AG09309 (cell line): ENCODE data around the gene SEMA3E.

Experiments
- DNase-seq: peaks from one replicate; pipeline ENCODE4 v3.0.0-alpha.2; 2010; ENCODE audit warnings: low read depth
- H3K4me3 ChIP-seq: 2 replicates; pipeline ENCODE4 v1.5.1; 2011; ENCODE audit warnings: mild to moderate bottlenecking, low read depth, low read length, moderate library complexity; ENCODE audit not compliant: control insufficient read depth
- TF ChIP-seq, protein P1 (sequence below): IDR thresholded peaks from 2 replicates; pipeline ENCODE4 v1.5.1; 2011; ENCODE audit warnings: mild to moderate bottlenecking, low read depth, low read length, inconsistent platforms; ENCODE audit not compliant: insufficient read depth, control insufficient read depth; ENCODE audit errors: missing control alignments

The SEMA3E gene

GRCh38 chr7:83614112-83614511 is 34.8 kb downstream of the SEMA3E start:
- TF ChIP-seq, protein P1, sequence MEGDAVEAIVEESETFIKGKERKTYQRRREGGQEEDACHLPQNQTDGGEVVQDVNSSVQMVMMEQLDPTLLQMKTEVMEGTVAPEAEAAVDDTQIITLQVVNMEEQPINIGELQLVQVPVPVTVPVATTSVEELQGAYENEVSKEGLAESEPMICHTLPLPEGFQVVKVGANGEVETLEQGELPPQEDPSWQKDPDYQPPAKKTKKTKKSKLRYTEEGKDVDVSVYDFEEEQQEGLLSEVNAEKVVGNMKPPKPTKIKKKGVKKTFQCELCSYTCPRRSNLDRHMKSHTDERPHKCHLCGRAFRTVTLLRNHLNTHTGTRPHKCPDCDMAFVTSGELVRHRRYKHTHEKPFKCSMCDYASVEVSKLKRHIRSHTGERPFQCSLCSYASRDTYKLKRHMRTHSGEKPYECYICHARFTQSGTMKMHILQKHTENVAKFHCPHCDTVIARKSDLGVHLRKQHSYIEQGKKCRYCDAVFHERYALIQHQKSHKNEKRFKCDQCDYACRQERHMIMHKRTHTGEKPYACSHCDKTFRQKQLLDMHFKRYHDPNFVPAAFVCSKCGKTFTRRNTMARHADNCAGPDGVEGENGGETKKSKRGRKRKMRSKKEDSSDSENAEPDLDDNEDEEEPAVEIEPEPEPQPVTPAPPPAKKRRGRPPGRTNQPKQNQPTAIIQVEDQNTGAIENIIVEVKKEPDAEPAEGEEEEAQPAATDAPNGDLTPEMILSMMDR = no peak
- no peak for DNase-seq

GRCh38 chr7:83613232-83613631 is 35.7 kb downstream of the SEMA3E start:
- TF ChIP-seq, protein P1 = no peak
- no peak for DNase-seq
- no peak overlapping the region for H3K4me3 ChIP-seq

More at GRCh38 chr7:83614112-83614511, 34.8 kb downstream of the SEMA3E start:
- H3K4me3 ChIP-seq = no peak overlapping the region

DNA sequence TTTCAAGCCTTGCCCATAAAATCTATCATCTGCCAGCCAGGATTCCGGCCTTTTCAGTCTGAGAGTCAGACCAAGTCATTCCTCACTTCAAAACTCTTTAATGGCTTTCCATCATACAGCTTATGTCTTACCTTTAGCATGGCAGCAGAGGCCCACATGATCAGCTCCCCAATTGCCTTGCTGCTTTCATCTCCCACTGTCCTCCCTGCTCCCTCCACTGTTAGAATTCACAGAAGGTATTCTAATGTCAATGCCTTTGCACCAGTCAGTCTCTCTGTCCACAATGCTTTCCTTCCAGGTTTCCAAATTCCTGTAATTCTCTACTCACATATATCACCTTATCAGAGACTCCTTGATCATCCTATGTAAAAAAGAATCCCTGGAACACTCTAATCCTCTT is 37.2 kb downstream of the SEMA3E start:
- TF ChIP-seq, protein P1 = no peak
- DNase-seq = no peak
- no peak overlapping the region for H3K4me3 ChIP-seq

DNA sequence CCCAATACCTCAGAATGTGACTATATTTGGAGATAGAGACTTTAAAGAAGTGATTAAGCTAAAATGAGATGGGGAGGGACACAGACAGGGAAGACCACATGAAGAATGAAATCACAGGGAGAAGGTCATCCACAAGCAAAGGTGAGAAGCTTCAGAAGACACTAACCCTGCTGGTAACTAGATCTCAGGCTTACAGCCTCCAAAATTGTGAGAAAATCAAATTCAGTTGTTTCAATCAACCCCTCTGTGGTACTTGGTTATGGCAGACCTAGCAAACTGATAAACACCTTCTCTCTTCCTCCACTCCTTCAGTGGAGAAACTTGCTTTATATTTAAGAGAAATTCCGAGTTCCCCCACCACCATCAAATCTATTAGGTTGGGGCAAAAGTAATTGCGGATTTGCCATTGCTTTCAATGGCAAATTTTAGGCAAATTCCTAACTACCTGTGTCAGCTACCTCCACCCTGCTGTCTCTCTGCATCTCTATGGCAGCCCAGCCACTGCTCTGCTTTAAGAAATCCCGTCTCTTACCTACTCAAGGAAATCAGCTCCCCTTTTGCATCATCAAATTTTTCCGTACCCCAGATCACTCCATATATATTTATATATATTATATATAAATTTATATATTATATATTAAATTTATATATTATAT is 38.2 kb downstream of the SEMA3E start:
- no peak overlapping the region for H3K4me3 ChIP-seq
- no peak for DNase-seq
- TF ChIP-seq, protein P1 = no peak

DNA sequence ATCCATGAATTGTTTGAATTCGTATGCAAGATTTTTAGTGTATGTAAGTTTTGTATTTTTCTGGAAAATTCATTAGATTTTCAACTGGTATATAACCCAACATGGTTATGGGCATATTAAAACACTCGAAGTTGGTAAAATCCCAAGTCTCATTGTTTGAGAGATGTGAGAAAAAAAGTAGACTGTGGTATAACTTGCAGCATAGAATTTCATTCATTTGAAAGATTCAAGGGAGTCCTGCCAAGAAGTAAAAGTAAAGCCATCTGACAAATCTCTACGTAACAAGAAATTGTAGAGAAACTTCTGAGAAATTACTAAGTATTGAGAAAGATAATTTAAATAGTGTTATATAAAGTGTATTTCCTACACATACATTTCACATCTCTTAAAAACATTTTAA is 40.2 kb downstream of the SEMA3E start:
- no peak overlapping the region for H3K4me3 ChIP-seq
- TF ChIP-seq, protein P1 = no peak
- DNase-seq = no peak

DNA sequence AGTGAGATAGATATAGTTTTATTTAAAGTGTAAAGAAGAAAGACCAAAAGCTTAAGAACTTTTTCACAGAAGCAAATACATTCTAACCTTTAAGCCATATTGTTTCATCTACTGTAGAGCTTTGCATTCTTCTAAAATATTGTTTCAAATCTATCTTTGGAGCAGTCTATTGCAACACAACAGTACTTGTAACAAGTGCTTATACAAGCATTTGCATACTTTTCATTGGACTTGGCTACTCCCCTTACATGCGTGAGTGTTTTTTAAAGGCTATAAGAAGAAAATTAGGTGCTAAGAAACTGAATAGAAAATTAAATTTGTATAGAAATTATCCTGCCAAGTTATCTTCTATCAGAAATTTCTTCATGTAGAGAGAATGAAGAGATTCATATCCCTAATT is 45.3 kb downstream of the SEMA3E start:
- TF ChIP-seq, protein P1 = no peak
- no peak overlapping the region for H3K4me3 ChIP-seq
- DNase-seq = no peak
